HepG2 (cell line): Measurements from ENCODE around the gene SCYL1. TPM values are rescaled to one million over a fixed set of nuclear protein-coding genes. Genes with fewer than 3 reads are reported as not detected.

Experiments used
- KDM2A ChIP-seq: sonication (generic); formaldehyde crosslinking; IDR thresholded peaks from 2 replicates; pipeline ENCODE4 v1.4.0; 2020; ENCODE audit warnings: low read depth, missing genetic modification reagents, borderline replicate concordance
- KLF16 ChIP-seq, 2 experiments: sonication (generic) in 1 of 2; formaldehyde crosslinking in 1 of 2; IDR thresholded peaks; 2 replicates each; pipeline versions ENCODE4 v1.6.1 to v1.8.0; 2016 to 2023; ENCODE audit warnings: missing genetic modification reagents in 2 of 2, missing compliant biosample characterization in 1 of 2
- LRRFIP1 ChIP-seq: sonication (generic); formaldehyde crosslinking; conservative IDR thresholded peaks from 2 replicates; pipeline ENCODE4 v1.4.0; 2020; ENCODE audit warnings: missing genetic modification reagents
- MBD4 ChIP-seq: IDR thresholded peaks from 2 replicates; pipeline ENCODE4 v1.6.1; 2012; ENCODE audit warnings: low read length, inconsistent platforms, borderline replicate concordance
- MBNL3 ChIP-seq: fragments of 250-450 bp; sonication (Bioruptor Pico); conservative IDR thresholded peaks from 2 replicates; pipeline ENCODE4 v1.8.0; 2022; ENCODE audit warnings: mild to moderate bottlenecking, inconsistent platforms
- MXD1 ChIP-seq: sonication (generic); formaldehyde crosslinking; IDR thresholded peaks from 2 replicates; pipeline ENCODE4 v1.4.0; 2020; ENCODE audit warnings: mild to moderate bottlenecking, missing genetic modification reagents
- PLRG1 ChIP-seq: fragments of 450-650 bp; conservative IDR thresholded peaks from 2 replicates; pipeline ENCODE4 v1.6.1; 2016
- POLR2G ChIP-seq: fragments of 200-400 bp; formaldehyde crosslinking; IDR thresholded peaks from 2 replicates; pipeline ENCODE4 v1.6.1; 2018; ENCODE audit warnings: mild to moderate bottlenecking, low read depth, low read length, moderate library complexity
- ZBTB26 ChIP-seq: IDR thresholded peaks from 2 replicates; pipeline ENCODE4 v1.6.1; 2016; ENCODE audit warnings: missing compliant biosample characterization, missing genetic modification reagents, borderline replicate concordance
- ZNF101 ChIP-seq: sonication (generic); formaldehyde crosslinking; IDR thresholded peaks from 2 replicates; pipeline ENCODE4 v1.4.0; 2020; ENCODE audit warnings: mild to moderate bottlenecking, low read depth, missing genetic modification reagents, borderline replicate concordance
- ZNF234 ChIP-seq: sonication (generic); formaldehyde crosslinking; conservative IDR thresholded peaks from 2 replicates; pipeline ENCODE4 v1.5.1; 2020; ENCODE audit warnings: mild to moderate bottlenecking, missing genetic modification reagents
- ZNF407 ChIP-seq: sonication (generic); formaldehyde crosslinking; IDR thresholded peaks from one replicate; pipeline ENCODE4 v1.5.1; 2020; ENCODE audit warnings: mild to moderate bottlenecking, missing genetic modification reagents; ENCODE audit errors: not compliant biosample characterization
- ZNF577 ChIP-seq: sonication (generic); formaldehyde crosslinking; IDR thresholded peaks from 2 replicates; pipeline ENCODE4 v1.4.0; 2020; ENCODE audit warnings: mild to moderate bottlenecking, low read depth, missing genetic modification reagents, borderline replicate concordance
- ZNF720 ChIP-seq: sonication (generic); formaldehyde crosslinking; IDR thresholded peaks from 2 replicates; pipeline ENCODE4 v1.4.0; 2020; ENCODE audit warnings: missing genetic modification reagents
- ZNF878 ChIP-seq: sonication (generic); formaldehyde crosslinking; IDR thresholded peaks from 2 replicates; pipeline ENCODE4 v1.8.1; 2023; ENCODE audit warnings: mild to moderate bottlenecking, missing genetic modification reagents, moderate library complexity
- polyA plus RNA-seq, 8 experiments: library from polyadenylated mRNA; depleted of rRNA in 3 of 8; stranded (reverse) in 7 of 8; unstranded in 1 of 8; fragments of >200 nt; fragmentation: Illumina TruSeq in 4 of 8; extraction: Trizol in 4 of 8; gene quantifications; 2 replicates each; pipeline versions ENCODE4 v1.2.1 to v1.2.3, GENCODE V29; 2011 to 2016; ENCODE audit warnings: low read depth in 4 of 8, missing spikeins in 1 of 8, mixed read lengths in 1 of 8; ENCODE audit not compliant: insufficient read depth in 1 of 8
- total RNA-seq, 5 experiments: library from RNA; depleted of rRNA; stranded (reverse); fragments of >200 nt; fragmentation: Illumina TruSeq; extraction: Trizol; gene quantifications; 2 replicates each; pipeline ENCODE4 v1.2.3, GENCODE V29; 2016; ENCODE audit warnings: low read depth in 1 of 5

Gene SCYL1
- total and polyA plus RNA-seq, 2 of the 13 experiments (the other 11 are each of a cell fraction or from before 2014, with no cell fraction given), result 65.9 to 103 TPM

GRCh38 chr11:65569973-65570918 is 45.4 kb downstream of the SCYL1 start, which contains the start of gene ZNRD2 (continued):
- TF ChIP-seq MXD1 (peak; percentile 87), ZBTB26 (0 out of 2 replicates have a peak, but pooled peaks have one; percentile 65), ZNF101 (CRISPR knock-in tag) (no peak), MBD4 (no peak), LRRFIP1 (CRISPR knock-in tag) (no peak), POLR2G (peak; percentile 74), KLF16 (CRISPR knock-in tag; IDR thresholded peaks at IDR 0.05) (peak in 1 of 2 experiments; percentile 96; a peak in 2 of 4 replicates), MBNL3 (CRISPR knock-in tag) (no peak), ZNF234 (no peak; the same call in 1 of the 2 replicates), ZNF577 (no peak), ZNF407 (CRISPR knock-in tag) (peak; percentile 52), PLRG1 (no peak), ZNF878 (CRISPR knock-in tag) (no peak), ZNF720 (CRISPR knock-in tag) (no peak), KDM2A (CRISPR knock-in tag) (peak; percentile 97)
